GM21360 (cell line): Measurements from ENCODE around the gene RELA.
A peak's percentile ranks its signal among the peaks of the same experiment; 100 is the strongest.
"Not testable (repeated sequence)": the region's sequence is repeated elsewhere in the genome, so short reads cannot be mapped to it uniquely, and the experiment has no call there.

Experiments
- ATAC-seq: cut with Tn5 transposase; IDR thresholded peaks from one replicate; pipeline ENCODE4 v1.9.1; 2021; ENCODE audit warnings: mild to moderate bottlenecking, moderate library complexity; ENCODE audit not compliant: unreplicated experiment

The RELA gene

GRCh38 chr11:65649656-65650546, 12.8 kb downstream of the RELA start:
- no peak for ATAC-seq

GRCh38 chr11:65648997-65649493, 13.7 kb downstream of the RELA start:
- ATAC-seq, result no peak

- no peak for ATAC-seq
These were observed 15.6 kb downstream of the RELA start for GRCh38 chr11:65646958-65647701.

GRCh38 chr11:65646288-65646957, 16.3 kb downstream of the RELA start:
- ATAC-seq, result no peak

GRCh38 chr11:65645710-65646109, 17.0 kb downstream of the RELA start:
- ATAC-seq, result no peak

GRCh38 chr11:65644837-65645236, 17.9 kb downstream of the RELA start:
- no peak for ATAC-seq

- ATAC-seq, result no peak
These were observed 18.7 kb downstream of the RELA start for GRCh38 chr11:65643971-65644370.

- ATAC-seq, result no peak
These were observed 20.6 kb downstream of the RELA start for GRCh38 chr11:65642014-65642671.

GRCh38 chr11:65641297-65642013, 21.3 kb downstream of the RELA start:
- ATAC-seq, result no peak

GRCh38 chr11:65640483-65641296, 22.0 kb downstream of the RELA start:
- ATAC-seq, result no peak

- no peak for ATAC-seq
These were observed 22.9 kb downstream of the RELA start for GRCh38 chr11:65639623-65640482.

GRCh38 chr11:65639228-65639597, 23.5 kb downstream of the RELA start:
- not testable (repeated sequence) for ATAC-seq

- ATAC-seq, result peak; percentile 46
These were observed 24.8 kb downstream of the RELA start, which contains the start of gene SIPA1 for GRCh38 chr11:65637794-65638419. TSS of gene SIPA1 (plus strand) at chr11:65638101. CDS start at chr11:65640922, 2,821 bp downstream.

- no peak for ATAC-seq
These were observed 25.6 kb downstream of the RELA start for GRCh38 chr11:65637032-65637557.

GRCh38 chr11:65636108-65637031, 26.3 kb downstream of the RELA start:
- no peak for ATAC-seq

GRCh38 chr11:65634905-65635731, 27.6 kb downstream of the RELA start:
- ATAC-seq, result no peak
